Activated naive CD8-positive, alpha-beta T cell (primary cell): Measurements from ENCODE around the gene MTM1.
A peak's percentile ranks its signal among the peaks of the same experiment; 100 is the strongest.

ENCODE experiments used
- H3K27ac Mint-ChIP-seq: one replicate; pipeline ENCODE4 v1.8.0; 2021; ENCODE audit warnings: mixed read lengths
- H3K27me3 Mint-ChIP-seq: one replicate; pipeline ENCODE4 v1.8.0; 2021; ENCODE audit warnings: mixed read lengths
- H3K36me3 Mint-ChIP-seq: one replicate; pipeline ENCODE4 v1.8.0; 2021; ENCODE audit warnings: mixed read lengths
- H3K4me1 Mint-ChIP-seq: one replicate; pipeline ENCODE4 v1.8.0; 2021; ENCODE audit warnings: low read depth, mixed read lengths
- H3K4me3 Mint-ChIP-seq: one replicate; pipeline ENCODE4 v1.8.0; 2021; ENCODE audit warnings: mild to moderate bottlenecking, mixed read lengths
- H3K9me3 Mint-ChIP-seq: one replicate; pipeline ENCODE4 v1.8.0; 2021; ENCODE audit warnings: low read depth, mixed read lengths

Gene MTM1

DNA sequence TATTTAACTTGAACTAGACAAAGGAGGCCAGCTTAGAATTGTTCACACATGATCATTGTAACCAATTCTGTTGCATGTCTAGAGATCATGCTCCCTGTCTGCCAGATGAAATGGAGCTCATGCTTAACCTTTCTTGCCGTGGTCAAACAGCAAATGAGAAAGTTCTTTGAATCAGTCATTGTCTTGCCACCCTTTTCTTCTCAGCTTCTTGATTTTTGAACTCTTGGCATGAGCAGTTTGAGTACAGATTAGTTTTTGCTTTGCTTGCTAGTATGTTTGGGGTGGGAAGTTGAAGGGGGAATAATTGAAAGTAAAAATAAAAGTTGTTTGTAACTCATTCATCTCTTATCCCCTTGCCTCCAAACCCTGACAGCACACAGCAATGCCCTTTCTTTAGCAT is 4.7 kb downstream of the MTM1 start:
- Mint-ChIP-seq H3K27ac (peak overlapping the region; percentile 98), H3K4me3 (peak overlapping the region; percentile 69), H3K9me3 (no peaks in the 10 kb centered on the region), H3K4me1 (peaks cover 86% of the 10 kb centered on the region), H3K36me3 (no peaks in the 10 kb centered on the region), H3K27me3 (no peaks in the 10 kb centered on the region)

DNA sequence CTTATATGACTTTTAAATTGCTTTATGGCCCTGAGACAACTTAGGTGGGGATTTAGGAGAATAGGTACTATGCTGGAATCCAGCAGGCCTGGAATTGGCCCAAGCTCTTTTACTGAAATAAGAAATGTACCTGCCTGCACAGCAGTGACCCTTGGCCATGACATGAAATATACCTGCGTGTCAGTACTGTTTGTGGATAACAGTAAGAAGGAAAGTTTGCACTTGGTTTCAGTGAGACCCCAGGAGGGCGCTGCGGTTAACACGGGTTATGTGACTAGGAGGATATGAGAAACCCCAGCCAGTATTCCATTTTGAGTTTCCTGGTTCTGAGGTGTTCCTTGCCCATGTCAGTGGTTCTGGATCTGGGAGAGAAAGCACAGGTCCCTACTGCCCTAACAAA is 5.3 kb downstream of the MTM1 start:
- Mint-ChIP-seq H3K4me3 (peak overlapping the region; percentile 69), H3K27me3 (no peaks in the 10 kb centered on the region), H3K27ac (peak overlapping the region; percentile 98), H3K36me3 (no peaks in the 10 kb centered on the region), H3K9me3 (no peaks in the 10 kb centered on the region), H3K4me1 (peaks cover 92% of the 10 kb centered on the region)

DNA sequence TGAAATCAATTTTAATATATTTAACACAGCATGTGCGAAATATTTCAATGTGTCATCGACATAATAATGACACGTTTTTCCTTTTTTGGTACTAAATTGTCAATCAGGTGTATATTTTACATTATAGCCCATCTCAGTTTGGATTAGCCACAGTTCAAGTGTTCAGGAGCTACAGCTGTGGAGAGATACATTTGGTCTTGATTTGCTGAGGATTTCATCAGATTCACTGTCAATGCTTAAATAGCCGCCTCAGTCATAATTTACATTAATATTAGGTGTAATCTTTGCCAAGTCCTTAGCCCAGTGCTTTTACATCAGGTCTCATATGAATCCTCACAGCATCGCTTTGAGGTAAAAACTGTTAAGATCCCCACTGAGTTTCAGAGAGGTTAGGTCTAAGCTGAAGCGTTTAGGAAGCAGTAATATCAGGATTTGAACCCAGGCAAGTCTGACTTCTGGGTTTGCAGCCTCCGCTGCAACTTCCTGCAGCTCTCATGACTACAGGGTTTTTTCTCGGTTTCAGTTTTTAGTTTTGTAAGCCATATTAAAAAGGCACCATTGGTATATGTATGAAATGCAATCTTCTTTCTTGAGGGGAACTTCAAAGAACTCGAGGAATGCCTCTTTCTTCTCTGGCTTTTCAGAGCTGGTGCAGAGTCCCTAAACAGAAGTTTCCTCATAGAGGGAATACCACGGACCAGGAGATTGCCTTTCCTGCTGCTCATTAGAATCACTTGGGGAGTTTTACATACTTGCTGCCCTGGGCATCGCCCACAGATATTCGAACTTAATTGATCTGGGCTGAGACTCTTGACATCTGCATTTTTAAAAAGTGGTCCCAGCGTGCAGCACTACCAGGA is 6.4 kb downstream of the MTM1 start:
- Mint-ChIP-seq H3K36me3 (no peaks in the 10 kb centered on the region), H3K27ac (peak overlapping the region; percentile 98), H3K4me1 (peaks cover 88% of the 10 kb centered on the region), H3K9me3 (no peaks in the 10 kb centered on the region), H3K27me3 (no peaks in the 10 kb centered on the region), H3K4me3 (peak overlapping the region; percentile 79)

DNA sequence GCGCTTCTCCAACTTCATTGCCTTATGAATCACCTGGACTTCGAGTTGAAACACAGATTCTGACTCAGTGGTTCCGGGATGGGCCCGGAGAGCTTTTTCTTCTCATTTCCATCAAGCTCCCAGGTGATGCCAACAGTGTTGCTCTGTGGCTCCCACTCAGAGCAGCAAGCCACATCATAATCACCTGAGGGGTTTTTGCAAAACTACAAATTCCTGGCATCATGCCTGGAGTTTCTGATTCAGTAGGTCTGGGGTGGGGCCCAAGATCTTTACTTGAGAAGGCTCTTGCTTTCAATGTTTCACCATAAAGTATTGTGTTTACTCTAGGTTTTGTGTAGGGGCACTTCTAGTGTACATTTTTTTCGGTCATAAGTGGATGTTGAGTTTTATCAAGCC is 7.0 kb downstream of the MTM1 start:
- H3K9me3 Mint-ChIP-seq = no peaks in the 10 kb centered on the region
- H3K27me3 Mint-ChIP-seq = no peaks in the 10 kb centered on the region
- H3K4me3 Mint-ChIP-seq = peak overlapping the region; percentile 79
- peak overlapping the region; percentile 98 for H3K27ac Mint-ChIP-seq
- peaks cover 88% of the 10 kb centered on the region for H3K4me1 Mint-ChIP-seq
- H3K36me3 Mint-ChIP-seq = no peaks in the 10 kb centered on the region

DNA sequence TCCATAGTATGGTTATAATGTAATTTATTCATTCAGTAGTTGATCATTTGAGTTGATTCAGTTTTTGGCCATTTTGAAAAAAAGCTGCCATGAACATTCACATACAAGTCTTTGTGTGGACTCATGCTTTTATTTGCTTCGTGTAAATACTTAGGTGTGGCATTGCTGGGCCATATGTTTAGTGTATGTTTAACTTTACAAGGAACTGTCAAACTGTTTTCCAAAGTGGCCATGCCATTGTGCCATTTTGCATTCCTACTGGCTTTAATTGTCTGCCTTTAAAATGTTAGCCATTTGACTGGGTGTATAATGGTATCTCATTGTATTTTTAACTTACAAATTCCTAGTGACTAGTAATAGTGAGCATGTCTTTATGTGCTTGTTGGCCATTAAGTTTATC is 8.8 kb downstream of the MTM1 start:
- Mint-ChIP-seq H3K9me3 (no peaks in the 10 kb centered on the region), H3K27me3 (no peaks in the 10 kb centered on the region), H3K36me3 (no peaks in the 10 kb centered on the region), H3K4me3 (peak overlapping the region; percentile 63), H3K27ac (peak overlapping the region; percentile 98), H3K4me1 (peaks cover 88% of the 10 kb centered on the region)

DNA sequence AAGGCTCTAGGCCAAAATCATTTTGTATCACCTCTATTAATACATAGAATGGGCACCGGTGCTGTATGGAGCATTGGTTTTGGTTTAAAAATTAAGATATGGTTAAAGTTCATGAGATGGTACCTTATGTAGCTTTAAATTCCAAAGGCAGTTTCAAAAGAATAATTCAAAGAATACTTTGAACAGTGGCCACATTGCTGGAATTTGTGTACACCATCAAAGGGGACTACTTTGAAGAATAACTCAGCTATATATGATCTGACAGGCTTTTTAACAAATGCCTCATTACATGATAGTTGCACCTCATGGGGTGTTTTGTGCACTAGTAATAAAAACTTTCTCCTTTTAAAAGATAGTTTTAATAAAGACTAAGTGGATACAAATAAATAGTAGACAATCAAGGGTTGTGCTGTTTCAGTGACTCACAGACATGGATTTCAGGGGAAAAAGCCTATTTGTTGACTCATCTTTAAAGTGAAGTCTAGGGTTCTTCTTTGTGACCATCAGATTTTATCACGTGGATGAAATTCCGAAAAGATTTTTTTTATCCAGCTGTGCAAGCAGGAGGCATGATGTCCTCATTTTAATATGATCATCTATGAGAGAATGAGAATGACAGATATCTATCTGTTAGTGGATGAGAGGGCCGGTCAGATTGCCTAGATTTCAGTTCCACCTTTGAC is 12.8 kb downstream of the MTM1 start:
- Mint-ChIP-seq H3K27ac (peak overlapping the region; percentile 70), H3K36me3 (no peaks in the 10 kb centered on the region), H3K4me3 (no peak overlapping the region), H3K27me3 (no peaks in the 10 kb centered on the region), H3K4me1 (peaks cover 64% of the 10 kb centered on the region), H3K9me3 (no peaks in the 10 kb centered on the region)

DNA sequence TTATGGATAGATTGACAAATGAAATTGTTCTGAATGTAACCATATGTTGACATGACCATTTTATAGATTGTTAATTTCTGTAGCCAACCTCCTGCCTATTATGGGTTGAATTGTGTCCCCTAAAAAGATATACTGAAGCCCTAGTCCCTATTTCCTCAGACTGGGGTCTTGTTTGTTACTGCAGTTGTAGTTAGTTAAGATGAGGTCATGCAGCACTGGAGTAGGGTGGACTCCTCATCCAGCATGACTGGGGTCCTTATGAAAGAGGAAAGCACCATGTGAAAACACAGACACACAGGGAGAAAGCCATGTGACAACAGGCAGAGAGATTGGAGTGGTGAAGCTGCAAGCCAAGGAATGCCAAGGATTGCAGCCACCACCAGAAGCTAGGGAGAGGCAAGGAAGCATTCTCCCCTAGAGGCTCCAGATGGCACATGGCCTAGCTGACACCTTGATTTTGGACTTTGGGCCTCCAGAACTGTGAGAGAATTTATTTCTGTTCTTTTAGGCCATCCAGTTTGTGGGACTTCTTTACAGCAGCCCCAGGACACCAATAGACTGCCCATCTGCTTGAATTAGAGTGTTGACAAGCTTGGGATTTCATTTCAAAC is 14.0 kb downstream of the MTM1 start:
- H3K36me3 Mint-ChIP-seq = no peaks in the 10 kb centered on the region
- peaks cover 56% of the 10 kb centered on the region for H3K4me1 Mint-ChIP-seq
- no peak overlapping the region for H3K4me3 Mint-ChIP-seq
- H3K27me3 Mint-ChIP-seq = no peaks in the 10 kb centered on the region
- H3K9me3 Mint-ChIP-seq = no peaks in the 10 kb centered on the region
- H3K27ac Mint-ChIP-seq = peak overlapping the region; percentile 34

DNA sequence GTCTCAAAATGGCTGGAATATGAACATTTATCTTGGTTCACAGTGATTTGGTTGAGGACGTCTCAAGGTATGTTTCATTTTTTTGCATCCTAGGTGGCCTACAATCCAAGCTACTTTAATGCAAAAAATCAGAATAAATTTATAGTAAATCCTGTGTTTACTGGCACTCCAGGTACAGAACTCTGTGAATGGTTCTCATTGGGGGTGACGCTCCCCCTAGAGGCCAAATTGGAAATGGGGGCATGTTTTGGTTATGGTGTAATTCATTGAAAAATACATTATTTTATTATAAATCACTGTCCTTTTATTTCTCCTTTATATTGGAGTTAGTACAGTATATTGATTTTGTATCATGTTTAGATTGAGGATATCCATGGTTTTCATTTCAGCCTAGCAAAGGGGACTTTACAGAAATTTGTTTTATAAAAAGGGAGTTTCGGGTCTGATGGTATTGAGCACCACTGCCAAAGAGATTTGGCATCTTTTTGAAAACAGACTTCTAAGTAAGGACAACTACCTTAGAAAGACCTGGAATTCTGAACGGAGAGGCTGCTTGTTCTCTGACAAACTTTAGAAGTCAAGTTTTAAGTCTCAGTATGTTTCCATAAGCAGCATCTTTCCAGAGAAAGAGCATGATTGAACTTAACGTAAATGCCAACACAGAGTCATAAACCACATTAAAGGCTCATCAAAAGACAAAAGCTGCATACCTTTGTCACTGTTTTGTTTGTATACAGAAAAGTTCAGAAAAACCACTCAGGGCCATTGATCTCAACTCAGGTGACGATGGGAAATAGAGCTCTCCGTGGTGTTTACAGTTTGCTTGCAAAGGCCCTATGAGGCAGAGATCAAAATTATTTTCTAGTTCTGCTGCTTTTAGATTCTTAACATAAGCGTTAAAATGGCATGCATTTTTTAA is 19.4 kb downstream of the MTM1 start:
- no peak overlapping the region for H3K4me3 Mint-ChIP-seq
- H3K27ac Mint-ChIP-seq = no peak overlapping the region
- peaks cover 29% of the 10 kb centered on the region for H3K4me1 Mint-ChIP-seq
- H3K27me3 Mint-ChIP-seq = no peaks in the 10 kb centered on the region
- no peaks in the 10 kb centered on the region for H3K9me3 Mint-ChIP-seq
- H3K36me3 Mint-ChIP-seq = no peaks in the 10 kb centered on the region

DNA sequence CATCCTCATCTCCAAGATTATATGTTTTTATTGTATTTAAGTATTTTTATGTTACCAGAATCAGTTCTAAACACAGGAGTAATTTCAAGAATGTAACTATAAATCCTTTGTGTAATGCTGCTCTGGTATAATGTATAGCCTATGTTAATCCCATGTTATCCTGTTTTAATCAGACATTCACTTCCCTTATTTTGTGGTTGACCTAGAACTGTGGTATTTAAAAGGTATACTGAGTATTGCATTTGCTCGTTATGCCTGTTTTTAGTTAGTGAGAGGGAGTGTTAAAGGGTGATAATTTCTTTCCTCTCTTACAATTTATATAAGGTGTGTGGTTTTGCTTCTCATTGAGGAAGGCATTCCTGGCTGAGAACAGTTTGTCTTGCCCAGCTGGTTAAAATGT is 26.2 kb downstream of the MTM1 start:
- H3K9me3 Mint-ChIP-seq = no peaks in the 10 kb centered on the region
- no peak overlapping the region for H3K27ac Mint-ChIP-seq
- no peak overlapping the region for H3K4me3 Mint-ChIP-seq
- no peaks in the 10 kb centered on the region for H3K27me3 Mint-ChIP-seq
- H3K36me3 Mint-ChIP-seq = peaks cover 2% of the 10 kb centered on the region
- H3K4me1 Mint-ChIP-seq = peaks cover 8% of the 10 kb centered on the region

DNA sequence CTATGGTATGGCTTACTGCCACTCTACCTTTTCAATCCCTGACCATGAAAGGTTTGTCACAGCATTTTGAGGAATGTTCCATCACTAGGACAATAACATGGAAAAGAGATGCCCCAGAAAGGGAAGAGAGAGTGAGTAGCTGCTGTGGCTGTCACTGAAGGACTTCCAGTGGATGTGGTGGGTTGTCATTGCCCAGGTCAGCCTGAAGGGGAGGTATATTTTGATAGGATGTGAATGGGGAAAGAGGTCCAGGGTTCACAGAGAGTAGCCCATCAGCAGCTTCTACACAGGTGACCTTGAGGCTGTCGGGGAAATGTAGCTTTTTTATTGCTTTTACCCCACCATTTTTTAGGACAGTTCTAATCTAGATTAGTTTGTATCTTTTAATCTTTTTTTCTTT is 30.8 kb downstream of the MTM1 start:
- Mint-ChIP-seq H3K36me3 (peaks cover 7% of the 10 kb centered on the region), H3K9me3 (no peaks in the 10 kb centered on the region), H3K27me3 (no peaks in the 10 kb centered on the region), H3K27ac (no peak overlapping the region), H3K4me1 (peaks cover 4% of the 10 kb centered on the region), H3K4me3 (no peak overlapping the region)

DNA sequence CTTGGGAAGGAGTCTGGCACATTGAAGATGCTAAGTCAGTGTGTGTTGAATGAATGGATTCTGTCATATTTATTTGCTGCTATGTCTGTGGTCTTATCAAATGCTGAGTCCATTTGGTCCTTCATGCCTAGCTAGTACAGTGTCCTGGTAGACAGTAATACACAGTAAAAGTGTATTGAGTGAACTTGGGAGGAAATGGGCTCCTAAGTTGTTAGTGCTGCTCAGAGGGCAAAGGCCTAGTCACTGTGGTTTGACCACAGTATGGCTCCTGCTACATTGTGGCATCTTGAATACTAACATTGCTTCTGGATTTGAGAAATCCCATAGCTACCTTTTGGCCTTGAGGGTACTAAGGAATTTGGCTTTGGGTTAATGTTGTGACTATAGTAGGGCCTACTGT is 33.9 kb downstream of the MTM1 start:
- Mint-ChIP-seq H3K36me3 (peaks cover 10% of the 10 kb centered on the region), H3K27me3 (no peaks in the 10 kb centered on the region), H3K27ac (no peak overlapping the region), H3K4me1 (peaks cover 2% of the 10 kb centered on the region), H3K9me3 (no peaks in the 10 kb centered on the region), H3K4me3 (no peak overlapping the region)

DNA sequence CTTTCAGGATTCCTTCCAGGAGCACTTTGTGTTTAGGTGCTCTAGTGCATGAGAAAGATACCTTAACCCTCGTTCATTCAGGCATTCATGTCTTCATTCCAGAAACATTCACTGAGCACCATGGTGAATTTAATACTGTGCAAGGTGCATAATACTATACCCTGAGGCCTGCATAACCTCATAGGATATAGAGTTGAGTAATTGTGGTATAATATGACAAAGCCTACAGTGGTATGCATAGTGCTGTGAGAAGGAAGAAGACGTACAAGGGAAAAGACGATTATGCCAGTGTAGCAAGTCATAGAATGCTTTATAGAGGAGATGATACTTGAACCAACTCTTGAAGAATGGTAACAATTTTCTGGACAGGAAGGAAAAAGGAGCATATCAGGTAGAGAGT is 34.3 kb downstream of the MTM1 start:
- Mint-ChIP-seq H3K27ac (no peak overlapping the region), H3K9me3 (no peaks in the 10 kb centered on the region)

DNA sequence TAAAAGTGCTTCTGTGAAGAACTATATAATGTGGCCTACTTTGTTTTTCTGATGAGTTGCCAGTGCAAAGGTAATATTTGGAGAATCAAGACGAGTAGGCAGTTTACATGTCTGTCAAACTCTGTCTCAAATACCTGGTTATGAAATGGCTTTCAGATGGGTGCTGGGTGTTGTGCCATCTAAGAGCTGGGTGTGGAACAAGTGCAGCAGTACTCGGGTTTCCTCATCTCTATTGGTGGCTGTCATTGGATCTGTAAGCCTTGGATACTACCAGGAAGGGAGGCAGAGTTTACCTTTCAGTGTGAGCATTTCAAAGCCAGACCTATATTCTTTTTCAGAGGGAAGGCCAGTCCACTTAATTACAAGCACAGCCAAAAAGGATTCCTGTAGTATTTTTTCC is 37.2 kb downstream of the MTM1 start:
- H3K9me3 Mint-ChIP-seq = no peaks in the 10 kb centered on the region
- H3K4me1 Mint-ChIP-seq = peaks cover 2% of the 10 kb centered on the region
- peaks cover 10% of the 10 kb centered on the region for H3K36me3 Mint-ChIP-seq
- H3K27ac Mint-ChIP-seq = no peak overlapping the region
- H3K4me3 Mint-ChIP-seq = no peak overlapping the region
- H3K27me3 Mint-ChIP-seq = no peaks in the 10 kb centered on the region

More for the DNA sequence above, 34.3 kb downstream of the MTM1 start:
- H3K36me3 Mint-ChIP-seq = peaks cover 10% of the 10 kb centered on the region
- peaks cover 2% of the 10 kb centered on the region for H3K4me1 Mint-ChIP-seq
- H3K27me3 Mint-ChIP-seq = no peaks in the 10 kb centered on the region
- no peak overlapping the region for H3K4me3 Mint-ChIP-seq

DNA sequence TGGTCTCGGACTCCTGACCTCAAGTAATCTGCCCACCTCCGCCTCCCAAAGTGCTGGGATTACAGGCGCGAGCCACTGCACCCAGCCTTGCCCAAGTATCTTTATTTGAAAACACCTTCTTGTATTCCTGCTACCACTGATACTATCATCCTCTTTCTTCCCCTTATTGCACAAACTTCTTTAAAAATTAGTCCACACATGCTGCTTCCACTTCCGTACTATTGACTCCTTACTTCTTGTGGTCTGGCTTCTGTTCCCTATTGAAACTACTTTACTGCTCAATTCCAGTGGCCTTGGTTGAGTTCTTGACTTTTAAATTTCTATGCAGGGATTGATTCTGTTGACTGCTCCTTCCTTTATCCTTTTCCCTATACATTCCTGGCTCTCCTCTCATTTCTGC is 38.8 kb downstream of the MTM1 start:
- no peaks in the 10 kb centered on the region for H3K4me1 Mint-ChIP-seq
- H3K27me3 Mint-ChIP-seq = no peaks in the 10 kb centered on the region
- H3K4me3 Mint-ChIP-seq = no peak overlapping the region
- H3K9me3 Mint-ChIP-seq = no peaks in the 10 kb centered on the region
- H3K27ac Mint-ChIP-seq = no peak overlapping the region
- H3K36me3 Mint-ChIP-seq = peaks cover 6% of the 10 kb centered on the region
